Pancreas (tissue), 10 donors: ENCODE data around the gene MAMLD1. TPM values are rescaled to one million over a fixed set of nuclear protein-coding genes. Genes with fewer than 3 reads are reported as not detected.

ENCODE experiments used
- ATAC-seq, 4 donors: fragments of 200-7000 bp; cut with Tn5 transposase; one replicate each; pipeline versions ENCODE4 v1.8.0 to v1.9.1; 2020; ENCODE audit warnings: mild to moderate bottlenecking in 4 of 4, moderate library complexity in 4 of 4
- DNase-seq, 6 donors: peaks; one replicate each; pipeline ENCODE4 v3.0.0-alpha.2; 2020
- FAIRE-seq: peaks from 2 replicates; lab custom pipeline; 2012; peaks lifted over from hg19 to GRCh38; lab: Jason Lieb, UNC
- H3K27ac ChIP-seq, 4 donors: fragments of 200-600 bp; sonication (generic); 1 replicate in 3 of 4; 2 replicates in 1 of 4; pipeline versions ENCODE4 v1.5.0 to v1.8.0; 2020
- H3K27me3 ChIP-seq, 4 donors: fragments of 200-600 bp; one replicate each; pipeline ENCODE4 v1.8.0; 2021
- H3K36me3 ChIP-seq, 3 donors: fragments of 200-600 bp; sonication (generic) in 1 of 3; one replicate each; pipeline versions ENCODE4 v1.5.0 to v1.8.0; 2020 to 2021
- H3K4me1 ChIP-seq, 3 donors: fragments of 200-600 bp; one replicate each; pipeline ENCODE4 v1.8.0; 2021
- H3K4me3 ChIP-seq, 4 donors: fragments of 200-600 bp; sonication (generic) in 2 of 4; one replicate each; pipeline versions ENCODE4 v1.5.0 to v1.8.0; 2020 to 2021
- H3K9me3 ChIP-seq, 4 donors: fragments of 200-600 bp; one replicate each; pipeline ENCODE4 v1.8.0; 2021
- CTCF ChIP-seq, 4 donors: fragments of 200-600 bp; sonication (generic) in 3 of 4; IDR thresholded peaks; one replicate each; pipeline versions ENCODE4 v1.5.0 to v1.8.0; 2021; ENCODE audit warnings: antibody characterized with exemption in 4 of 4
- WGBS, 2 donors: extraction: QIAGEN DNeasy Blood & Tissue Kit; methylation state at CpG; one replicate each; pipeline ENCODE4 v1.1.7; 2013; 5-methylcytosine and 5-hydroxymethylcytosine counted together
- intact Hi-C, 3 donors: fragments of 100-400 bp; cut with DNase I; formaldehyde crosslinking; loops; one replicate each; pipeline versions ENCODE4 v1.11.1 to v1.14.2; 2022
- polyA plus RNA-seq, 2 donors: library from polyadenylated mRNA; stranded (reverse); fragments of 200-250 nt; gene quantifications; one replicate each; pipeline ENCODE4 v1.2.3, GENCODE V29; 2013
- total RNA-seq, 6 donors: library from RNA; stranded (reverse); fragmentation: NEBNext Ultra II Directional in 4 of 6; extraction: Animal tissue kit (Norgen Biotek cat#: 25700) in 4 of 6; gene quantifications; one replicate each; pipeline versions ENCODE4 v1.2.1 to v1.2.4, GENCODE V29; 2021 to 2023
- donor health status: healthy with polysubstance abuse.
- donor health status: DM: no; HTN: no; CAD: no; lungs with moderate emphysema.
- donor health status: DM: no; HTN: no; CAD: no.
- donor health status: control.
- donor health status: control.
- donor health status: Bipolar disorder and iron deficiency.
- donor health status: DM: yes; HTN: yes; CAD: no.
- donor health status: DM: no; HTN: no; CAD: no.
- donor health status: DM: no; HTN: no; CAD: no.
- donor health status: DM: yes; HTN: yes; CAD: no.

Gene MAMLD1
- total and polyA plus RNA-seq, 8 donors = 2.4 to 8.8 (median 3.5) TPM

GRCh38 chrX:150495496-150495895 is 132.4 kb downstream of the MAMLD1 start:
- TF ChIP-seq CTCF (IDR thresholded peaks at IDR 0.05) = no peak

DNA sequence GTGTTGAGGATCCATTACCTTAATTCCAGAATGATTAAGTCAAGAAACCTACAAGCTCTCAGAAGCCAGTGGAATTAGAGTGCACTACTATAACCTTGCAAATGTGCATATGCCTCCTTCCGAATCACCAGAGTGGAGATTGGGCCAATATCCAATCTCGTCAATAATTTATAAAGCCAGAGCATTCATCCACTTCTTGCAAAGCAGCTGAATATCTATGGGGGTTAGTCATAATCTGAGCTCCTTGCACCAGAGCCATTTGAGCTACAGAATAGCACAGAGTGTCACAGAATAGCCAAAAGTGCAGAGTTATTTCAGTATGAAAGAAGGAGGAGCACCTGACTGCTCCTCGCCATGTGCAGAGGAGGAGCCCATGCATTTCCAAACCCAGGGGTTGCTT is 136.1 kb downstream of the MAMLD1 start:
- H3K36me3 ChIP-seq = no peaks in the 10 kb centered on the region
- no peak for TF ChIP-seq CTCF (IDR thresholded peaks at IDR 0.05)
- no peak overlapping the region for H3K27ac ChIP-seq
- intact Hi-C loops = no loop called here
- H3K9me3 ChIP-seq = no peaks in the 10 kb centered on the region
- H3K4me3 ChIP-seq = no peak overlapping the region
- H3K27me3 ChIP-seq = peaks cover 0 to 5% (median 0%) of the 10 kb centered on the region in 4 donors
- FAIRE-seq = no peak
- ATAC-seq = no peak
- H3K4me1 ChIP-seq = peaks cover 0 to 6% (median 2%) of the 10 kb centered on the region in 3 donors
- no peak for DNase-seq
- WGBS, 2 donors = 32 to 83% methylated on average over 3 of the region's 3 CpGs

More at GRCh38 chrX:150495496-150495895, 132.4 kb downstream of the MAMLD1 start:
- H3K27ac ChIP-seq = no peak overlapping the region
- H3K27me3 ChIP-seq = peaks cover 0 to 5% (median 0%) of the 10 kb centered on the region in 4 donors
- intact Hi-C loops = no loop called here
- no peak for DNase-seq
- no peaks in the 10 kb centered on the region for H3K36me3 ChIP-seq
- 75 to 85% methylated on average over 4 of the region's 4 CpGs for WGBS, 2 donors
- no peak for FAIRE-seq
- H3K4me3 ChIP-seq = no peak overlapping the region
- ATAC-seq = no peak
- H3K4me1 ChIP-seq = no peaks in the 10 kb centered on the region
- no peaks in the 10 kb centered on the region for H3K9me3 ChIP-seq

DNA sequence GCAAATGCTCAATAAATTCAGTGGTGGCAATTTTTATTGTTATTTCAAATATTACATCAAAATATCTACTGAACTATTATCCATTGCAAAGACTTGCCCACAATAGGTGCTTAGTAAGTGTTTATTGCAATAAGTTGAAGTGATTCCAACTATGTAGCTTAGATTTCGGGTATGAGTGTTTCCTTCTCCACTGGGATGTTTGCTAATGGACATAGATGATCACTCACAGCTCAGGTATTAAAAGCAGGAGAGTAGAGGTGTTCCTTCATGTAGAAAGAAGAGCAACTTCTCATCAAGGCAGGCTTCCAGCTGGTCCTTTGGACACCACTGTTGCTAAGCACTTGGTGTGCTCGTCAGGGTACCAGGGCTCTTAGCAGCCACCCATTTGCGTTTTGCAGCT is 139.0 kb downstream of the MAMLD1 start:
- ATAC-seq = no peak
- FAIRE-seq = no peak
- 53 to 89% methylated on average over 3 of the region's 3 CpGs for WGBS, 2 donors
- no peak overlapping the region for H3K4me3 ChIP-seq
- H3K9me3 ChIP-seq = no peaks in the 10 kb centered on the region
- no peaks in the 10 kb centered on the region for H3K36me3 ChIP-seq
- peaks cover 0 to 5% (median 0%) of the 10 kb centered on the region in 4 donors for H3K27me3 ChIP-seq
- H3K4me1 ChIP-seq = peaks cover 5 to 9% (median 6%) of the 10 kb centered on the region in 3 donors
- intact Hi-C loops = no loop called here
- no peak for DNase-seq
- TF ChIP-seq CTCF (IDR thresholded peaks at IDR 0.05) = no peak
- no peak overlapping the region for H3K27ac ChIP-seq

DNA sequence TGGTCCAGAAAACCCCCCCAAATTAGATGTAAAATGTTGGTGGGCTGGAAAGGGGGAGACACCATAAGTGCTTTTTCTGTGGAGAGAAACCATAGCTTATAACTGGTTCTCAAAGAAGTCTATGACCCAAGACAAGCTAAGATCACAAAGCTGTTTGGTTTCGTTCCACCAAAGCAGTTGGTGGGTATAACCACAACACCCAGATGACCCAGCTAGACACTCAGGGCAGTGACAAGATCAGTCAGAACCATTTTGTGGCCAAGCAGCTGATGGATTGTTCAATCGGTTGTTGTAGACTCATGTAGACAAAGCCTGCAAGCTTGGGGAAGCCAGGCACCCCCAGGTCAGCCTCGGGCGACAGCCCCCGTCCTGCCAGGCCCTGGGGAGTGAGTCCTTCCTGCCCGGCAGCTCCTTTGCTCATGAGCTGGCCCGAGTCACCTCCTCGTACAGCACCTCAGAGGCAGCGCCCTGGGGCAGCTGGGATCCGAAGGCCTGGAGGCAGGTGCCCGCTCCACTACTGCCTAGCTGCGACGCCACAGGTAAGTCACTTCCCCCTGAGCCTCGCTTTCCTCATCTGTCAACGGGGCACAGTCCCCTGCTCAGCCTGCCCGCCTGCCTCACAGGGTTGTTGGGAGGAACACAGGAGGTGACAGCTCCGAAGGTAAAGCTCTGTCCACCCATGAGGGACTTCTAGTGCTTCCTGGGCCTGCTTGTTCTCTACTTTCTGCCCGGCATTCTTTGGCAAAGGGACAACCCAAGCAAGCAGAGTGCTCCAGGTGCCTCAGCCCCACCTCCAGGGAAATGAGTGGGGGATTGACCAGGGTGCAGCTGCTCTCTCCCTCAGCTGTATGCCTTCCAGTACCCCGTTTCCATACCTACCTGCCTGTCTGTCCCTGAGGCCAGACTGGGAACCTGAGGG is 140.1 kb downstream of the MAMLD1 start:
- TF ChIP-seq CTCF (IDR thresholded peaks at IDR 0.05) = no peak
- Histone ChIP-seq H3K9me3 (no peaks in the 10 kb centered on the region), H3K36me3 (no peaks in the 10 kb centered on the region), H3K4me1 (peaks cover 6 to 9% (median 9%) of the 10 kb centered on the region in 3 donors), H3K4me3 (no peak overlapping the region), H3K27ac (peak overlapping the region in 3 of 4 donors; percentile 28 to 58 (median 41)), H3K27me3 (no peaks in the 10 kb centered on the region)
- 72 to 78% methylated on average over 19 of the region's 19 CpGs for WGBS, 2 donors
- intact Hi-C loops = no loop called here
- ATAC-seq (peak in 3 of 4 donors; percentile 4 to 28 (median 11)), DNase-seq (peak in 2 of 6 donors; percentile 37 to 69), FAIRE-seq (no peak)

- ATAC-seq = peak; percentile 34 to 63 (median 52)
- H3K36me3 ChIP-seq = no peaks in the 10 kb centered on the region
- peak in 2 of 4 donors; percentile 10 to 18 for TF ChIP-seq CTCF (IDR thresholded peaks at IDR 0.05)
- intact Hi-C loops = no loop called here
- H3K27me3 ChIP-seq = no peaks in the 10 kb centered on the region
- peak in 5 of 6 donors; percentile 49 to 72 (median 61) for DNase-seq
- 38 to 42% methylated on average over 5 of the region's 5 CpGs for WGBS, 2 donors
- H3K27ac ChIP-seq = peak overlapping the region in 3 of 4 donors; percentile 28 to 58 (median 48)
- H3K9me3 ChIP-seq = no peaks in the 10 kb centered on the region
- peaks cover 6 to 9% (median 9%) of the 10 kb centered on the region in 3 donors for H3K4me1 ChIP-seq
- H3K4me3 ChIP-seq = peak overlapping the region in 1 of 4 donors; percentile 9
- no peak for FAIRE-seq
These were observed 140.7 kb downstream of the MAMLD1 start for GRCh38 chrX:150503898-150504219.
